Panc1 (cell line): Measurements from ENCODE around the gene DNAJC22. TPM values are rescaled to one million over a fixed set of nuclear protein-coding genes. Genes with fewer than 3 reads are reported as not detected.

Source experiments
- ATAC-seq: fragments of 200-7000 bp; cut with Tn5 transposase; 2 replicates; pipeline ENCODE4 v1.9.1; 2020; ENCODE audit warnings: mild to moderate bottlenecking, moderate library complexity
- BruUV-seq: library from RNA; stranded (reverse); fragments of 400-500 nt; replicated peaks from 2 replicates; lab custom pipeline; 2021; lab: Mats Ljungman, UMichigan
- CTCF ChIA-PET: fragments of 300-600 bp; sonication (Branson Sonifier 250); formaldehyde crosslinking; loops from one replicate; lab custom pipeline; 2022; ENCODE audit warnings: antibody characterized with exemption; lab: Charles Lee
- POLR2A ChIA-PET: fragments of 300-600 bp; sonication (Branson Sonifier 250); formaldehyde crosslinking; loops from one replicate; lab custom pipeline; 2022; ENCODE audit warnings: antibody characterized with exemption; lab: Charles Lee
- DNase-seq: peaks from one replicate; pipeline ENCODE4 v3.0.0-alpha.2; 2010; ENCODE audit warnings: low read depth, low spot score
- H3K27ac ChIP-seq: 2 replicates; pipeline ENCODE4 v1.5.1; 2011; ENCODE audit warnings: mild to moderate bottlenecking, low read length, inconsistent platforms
- H3K27me3 ChIP-seq: fragments of 200-500 bp; sonication (Bioruptor generic); 2 replicates; pipeline ENCODE4 v1.6.0; 2014; ENCODE audit warnings: low read length, inconsistent platforms; ENCODE audit not compliant: control insufficient read depth, insufficient read depth
- H3K36me3 ChIP-seq: fragments of 200-500 bp; sonication (Bioruptor generic); 2 replicates; pipeline ENCODE4 v1.5.1; 2014; ENCODE audit warnings: inconsistent platforms, mild to moderate bottlenecking, low read length, moderate library complexity; ENCODE audit not compliant: control insufficient read depth, insufficient read depth
- H3K4me1 ChIP-seq: 2 replicates; pipeline ENCODE4 v1.5.1; 2011; ENCODE audit warnings: inconsistent platforms, mild to moderate bottlenecking, low read length, moderate library complexity; ENCODE audit not compliant: control insufficient read depth, insufficient read depth
- H3K4me3 ChIP-seq, 2 experiments: 2 replicates each; pipeline ENCODE4 v1.5.1; 2011 to 2012; ENCODE audit warnings: low read depth in 2 of 2, low read length in 2 of 2, mild to moderate bottlenecking in 2 of 2, inconsistent platforms in 1 of 2, moderate library complexity in 1 of 2
- H3K9me3 ChIP-seq: fragments of 200-500 bp; sonication (Bioruptor generic); 2 replicates; pipeline ENCODE4 v1.5.1; 2014; ENCODE audit warnings: low read depth, mild to moderate bottlenecking, inconsistent platforms, low read length, moderate library complexity; ENCODE audit not compliant: control insufficient read depth, insufficient read depth
- POLR2AphosphoS5 ChIP-seq: IDR thresholded peaks from 2 replicates; pipeline ENCODE4 v1.6.1; 2012; ENCODE audit warnings: mild to moderate bottlenecking, low read depth, low read length, moderate library complexity
- SIN3A ChIP-seq: IDR thresholded peaks from 2 replicates; pipeline ENCODE4 v1.6.1; 2012; ENCODE audit warnings: low read depth, mild to moderate bottlenecking, low read length, moderate library complexity, borderline replicate concordance; ENCODE audit not compliant: insufficient read depth
- TCF7L2 ChIP-seq: IDR thresholded peaks from 2 replicates; pipeline ENCODE4 v1.6.1; 2011; ENCODE audit warnings: mild to moderate bottlenecking, low read depth, low read length, inconsistent platforms
- in situ Hi-C: cut with HindIII; loops from 2 replicates; pipeline ENCODE4 v1.10.0; 2016; ENCODE audit warnings: low sequenced_read_pairs, low pct_unique_long_range_greater_than_20kb
- intact Hi-C: fragments of 100-400 bp; cut with micrococcal nuclease; formaldehyde crosslinking; loops from one replicate; pipeline ENCODE4 v1.10.0; 2022; ENCODE audit not compliant: unreplicated experiment
- total RNA-seq: library from RNA; stranded (reverse); gene quantifications from one replicate; pipeline ENCODE4 v1.2.1, GENCODE V29; 2021; ENCODE audit not compliant: unreplicated experiment
- TF ChIP-seq, protein P1 (sequence below): fragments of 450-650 bp; IDR thresholded peaks from 2 replicates; pipeline ENCODE4 v1.5.1; 2017; ENCODE audit warnings: mild to moderate bottlenecking
- TF ChIP-seq, protein P2 (sequence below), 2 experiments: IDR thresholded peaks; 2 replicates each; pipeline ENCODE4 v1.6.1; 2011 to 2012; ENCODE audit warnings: low read depth in 2 of 2, control low read depth in 1 of 2, low read length in 1 of 2, mild to moderate bottlenecking in 1 of 2, moderate library complexity in 1 of 2; ENCODE audit not compliant: insufficient read depth in 1 of 2

DNAJC22 gene
- total RNA-seq, 1 experiment from 2014 or later: 1.9 TPM

DNA sequence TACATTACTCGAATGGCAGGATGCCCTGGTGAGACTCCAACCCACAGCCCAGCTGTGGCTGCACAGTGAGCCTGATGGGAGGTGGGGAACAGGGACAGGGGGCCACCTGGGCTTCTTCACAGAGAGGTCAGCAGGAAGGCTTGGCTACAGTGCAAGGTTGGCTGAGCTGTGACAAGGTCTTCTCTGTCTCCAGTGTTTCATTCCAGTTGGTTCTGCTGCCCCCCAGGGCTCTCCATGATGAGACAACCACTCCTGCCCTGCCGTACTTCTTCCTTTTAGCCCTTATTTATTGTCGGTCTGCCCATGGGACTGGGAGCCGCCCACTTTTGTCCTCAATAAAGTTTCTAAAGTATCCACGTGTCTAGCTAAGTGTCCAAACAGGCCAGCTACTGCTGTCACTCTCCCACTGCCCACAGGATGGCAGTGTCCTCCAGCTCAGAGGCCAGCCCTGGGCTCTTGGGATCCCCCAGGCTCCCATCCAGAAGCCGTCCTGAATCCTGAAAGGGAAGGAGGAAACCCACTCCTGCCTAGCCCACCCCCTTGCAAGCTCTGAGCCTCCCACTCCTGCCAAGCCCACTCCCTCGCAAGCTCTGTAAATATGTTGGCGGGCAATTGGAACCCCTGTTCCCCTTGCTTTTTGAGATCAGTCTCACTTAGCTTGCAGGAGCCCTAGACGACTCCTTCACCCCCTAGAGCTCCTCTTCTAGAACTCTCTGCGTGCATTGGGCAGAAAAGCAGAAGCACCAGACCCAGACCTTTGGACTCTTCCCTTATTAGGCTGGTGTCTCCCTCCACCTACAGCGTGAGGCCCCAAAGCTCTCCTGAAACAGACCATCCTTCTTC is 15.1 kb upstream of the DNAJC22 start:
- Histone ChIP-seq H3K9me3 (no peaks in the 10 kb centered on the region), H3K27me3 (no peaks in the 10 kb centered on the region), H3K4me3 (no peak overlapping the region), H3K27ac (no peak overlapping the region), H3K36me3 (peaks cover 2% of the 10 kb centered on the region; the same call in 1 of the 2 replicates), H3K4me1 (peaks cover 6% of the 10 kb centered on the region; the same call in 1 of the 2 replicates)
- no TSS peak for BruUV-seq
- DNase-seq (no peak), ATAC-seq (peak; percentile 83)
- in situ Hi-C loops (no loop called here), intact Hi-C loops (no loop called here)
- ChIA-PET POLR2A (interaction anchor here (0.5 kb wide), 2 partner anchors 15 to 27 kb away, joined by 6 read pairs; partner anchors contain the start of gene DNAJC22), CTCF (interaction anchor here (0.5 to 2.3 kb wide), 13 partner anchors 9 to 446 kb away, joined by 3 to 45 read pairs (median 7); partner anchors contain the start of genes PRPF40B and TROAP)
- TF ChIP-seq, protein P1, sequence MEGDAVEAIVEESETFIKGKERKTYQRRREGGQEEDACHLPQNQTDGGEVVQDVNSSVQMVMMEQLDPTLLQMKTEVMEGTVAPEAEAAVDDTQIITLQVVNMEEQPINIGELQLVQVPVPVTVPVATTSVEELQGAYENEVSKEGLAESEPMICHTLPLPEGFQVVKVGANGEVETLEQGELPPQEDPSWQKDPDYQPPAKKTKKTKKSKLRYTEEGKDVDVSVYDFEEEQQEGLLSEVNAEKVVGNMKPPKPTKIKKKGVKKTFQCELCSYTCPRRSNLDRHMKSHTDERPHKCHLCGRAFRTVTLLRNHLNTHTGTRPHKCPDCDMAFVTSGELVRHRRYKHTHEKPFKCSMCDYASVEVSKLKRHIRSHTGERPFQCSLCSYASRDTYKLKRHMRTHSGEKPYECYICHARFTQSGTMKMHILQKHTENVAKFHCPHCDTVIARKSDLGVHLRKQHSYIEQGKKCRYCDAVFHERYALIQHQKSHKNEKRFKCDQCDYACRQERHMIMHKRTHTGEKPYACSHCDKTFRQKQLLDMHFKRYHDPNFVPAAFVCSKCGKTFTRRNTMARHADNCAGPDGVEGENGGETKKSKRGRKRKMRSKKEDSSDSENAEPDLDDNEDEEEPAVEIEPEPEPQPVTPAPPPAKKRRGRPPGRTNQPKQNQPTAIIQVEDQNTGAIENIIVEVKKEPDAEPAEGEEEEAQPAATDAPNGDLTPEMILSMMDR: peak; percentile 90
- no peak for TF ChIP-seq POLR2AphosphoS5

DNA sequence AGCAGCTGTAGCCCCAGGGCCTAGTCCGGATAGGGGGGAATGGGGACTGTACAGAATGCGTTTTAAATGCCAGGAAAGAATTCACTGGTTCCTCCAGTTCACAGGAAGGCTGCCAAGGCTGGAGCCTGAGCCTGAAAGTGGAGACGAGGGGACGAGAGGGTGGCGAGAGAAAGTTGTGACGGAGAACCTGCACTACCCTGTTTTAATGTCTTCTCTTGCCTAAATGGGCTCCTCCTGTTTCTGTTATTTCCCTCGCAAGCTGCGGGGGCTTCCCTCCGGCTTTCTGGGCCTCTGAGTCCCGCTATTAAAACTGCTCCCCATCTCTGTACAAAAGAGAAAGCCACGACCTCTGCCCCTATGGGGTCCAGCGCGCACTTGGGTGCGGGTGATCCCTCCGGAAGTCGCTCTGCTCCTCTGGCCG is 14.2 kb upstream of the DNAJC22 start:
- Histone ChIP-seq H3K36me3 (no peaks in the 10 kb centered on the region), H3K9me3 (no peaks in the 10 kb centered on the region), H3K4me1 (peaks cover 7% of the 10 kb centered on the region; the same call in 1 of the 2 replicates), H3K27ac (no peak overlapping the region), H3K4me3 (no peak overlapping the region), H3K27me3 (no peaks in the 10 kb centered on the region)
- intact Hi-C loops: no loop called here
- POLR2A ChIA-PET: no interaction called here
- DNase-seq (no peak), ATAC-seq (no peak)
- no TSS peak for BruUV-seq
- in situ Hi-C loops: no loop called here
- TF ChIP-seq, protein P2, sequence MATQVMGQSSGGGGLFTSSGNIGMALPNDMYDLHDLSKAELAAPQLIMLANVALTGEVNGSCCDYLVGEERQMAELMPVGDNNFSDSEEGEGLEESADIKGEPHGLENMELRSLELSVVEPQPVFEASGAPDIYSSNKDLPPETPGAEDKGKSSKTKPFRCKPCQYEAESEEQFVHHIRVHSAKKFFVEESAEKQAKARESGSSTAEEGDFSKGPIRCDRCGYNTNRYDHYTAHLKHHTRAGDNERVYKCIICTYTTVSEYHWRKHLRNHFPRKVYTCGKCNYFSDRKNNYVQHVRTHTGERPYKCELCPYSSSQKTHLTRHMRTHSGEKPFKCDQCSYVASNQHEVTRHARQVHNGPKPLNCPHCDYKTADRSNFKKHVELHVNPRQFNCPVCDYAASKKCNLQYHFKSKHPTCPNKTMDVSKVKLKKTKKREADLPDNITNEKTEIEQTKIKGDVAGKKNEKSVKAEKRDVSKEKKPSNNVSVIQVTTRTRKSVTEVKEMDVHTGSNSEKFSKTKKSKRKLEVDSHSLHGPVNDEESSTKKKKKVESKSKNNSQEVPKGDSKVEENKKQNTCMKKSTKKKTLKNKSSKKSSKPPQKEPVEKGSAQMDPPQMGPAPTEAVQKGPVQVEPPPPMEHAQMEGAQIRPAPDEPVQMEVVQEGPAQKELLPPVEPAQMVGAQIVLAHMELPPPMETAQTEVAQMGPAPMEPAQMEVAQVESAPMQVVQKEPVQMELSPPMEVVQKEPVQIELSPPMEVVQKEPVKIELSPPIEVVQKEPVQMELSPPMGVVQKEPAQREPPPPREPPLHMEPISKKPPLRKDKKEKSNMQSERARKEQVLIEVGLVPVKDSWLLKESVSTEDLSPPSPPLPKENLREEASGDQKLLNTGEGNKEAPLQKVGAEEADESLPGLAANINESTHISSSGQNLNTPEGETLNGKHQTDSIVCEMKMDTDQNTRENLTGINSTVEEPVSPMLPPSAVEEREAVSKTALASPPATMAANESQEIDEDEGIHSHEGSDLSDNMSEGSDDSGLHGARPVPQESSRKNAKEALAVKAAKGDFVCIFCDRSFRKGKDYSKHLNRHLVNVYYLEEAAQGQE (IDR thresholded peaks at IDR 0.05; ENCODE audit: insufficient read depth in 1 of 2, low read depth in 2 of 2, low read length in 1 of 2): no peak
- TF ChIP-seq, protein P1: no peak
- no peak for TF ChIP-seq POLR2AphosphoS5
- TF ChIP-seq SIN3A: no peak
- no peak for TF ChIP-seq TCF7L2
- CTCF ChIA-PET: interaction anchor here (0.5 to 2.3 kb wide), 7 partner anchors 9 to 446 kb away, joined by 3 to 45 read pairs (median 9); partner anchors contain the start of gene PRPH
